GM12878 (cell line): ENCODE data around the gene HSP90AB1. TPM values are rescaled to one million over a fixed set of nuclear protein-coding genes. Genes with fewer than 3 reads are reported as not detected.

Experiments
- ATAC-seq: fragments of 200-7000 bp; cut with Tn5 transposase; 3 replicates; pipeline ENCODE4 v1.9.1; 2020; ENCODE audit warnings: mild to moderate bottlenecking, moderate library complexity
- BruUV-seq: library from RNA; stranded (reverse); fragments of 400-500 nt; replicated peaks from 2 replicates; lab custom pipeline; 2021; lab: Mats Ljungman, UMichigan
- CTCF ChIA-PET: fragments of 300-600 bp; sonication (Branson Sonifier 250); formaldehyde crosslinking; extraction: SDS; loops from one replicate; lab custom pipeline; 2021; ENCODE audit warnings: inconsistent platforms; lab: Yijun Ruan, JAX
- POLR2A ChIA-PET: fragments of 350-600 bp; formaldehyde crosslinking; extraction: SDS; loops from one replicate; lab custom pipeline; 2021; ENCODE audit warnings: inconsistent platforms; lab: Charles Lee
- RAD21 ChIA-PET: fragments of 300-600 bp; sonication (Branson Sonifier 250); formaldehyde crosslinking; loops from one replicate; lab custom pipeline; 2023; ENCODE audit warnings: antibody characterized with exemption; ENCODE audit not compliant: unreplicated experiment; lab: Charles Lee
- SMC1A ChIA-PET: fragments of 300-600 bp; sonication (Branson Sonifier 250); formaldehyde crosslinking; loops from one replicate; lab custom pipeline; 2023; ENCODE audit not compliant: unreplicated experiment, uncharacterized antibody; lab: Charles Lee
- DNase-seq: peaks from one replicate; pipeline ENCODE4 v3.0.0-alpha.2; 2011; ENCODE audit warnings: low read depth, low spot score
- FAIRE-seq: peaks from 3 replicates; lab custom pipeline; 2011; peaks lifted over from hg19 to GRCh38; lab: Jason Lieb, UNC
- H2AFZ ChIP-seq: 2 replicates; pipeline ENCODE4 v1.6.0; 2011; ENCODE audit warnings: low read depth, low read length, control low read depth; ENCODE audit not compliant: control insufficient read depth
- H3K27ac ChIP-seq: 2 replicates; pipeline ENCODE4 v1.5.1; 2011; ENCODE audit warnings: control low read depth; ENCODE audit not compliant: control insufficient read depth, insufficient read depth
- H3K27me3 ChIP-seq, 2 experiments: replicated peaks in 1 of 2; 2 replicates each; pipeline versions ENCODE4 v1.6.0 to v1.6.1; 2011; ENCODE audit warnings: low read length in 1 of 2; ENCODE audit not compliant: control insufficient read depth in 2 of 2, insufficient read depth in 2 of 2
- H3K36me3 ChIP-seq, 2 experiments: 2 replicates each; pipeline ENCODE4 v1.5.1; 2011; ENCODE audit warnings: low read length in 1 of 2; ENCODE audit not compliant: control insufficient read depth in 2 of 2, insufficient read depth in 2 of 2
- H3K4me1 ChIP-seq: 2 replicates; pipeline ENCODE4 v1.6.1; 2011; ENCODE audit warnings: mild to moderate bottlenecking, low read length, moderate library complexity, mixed read lengths; ENCODE audit not compliant: control insufficient read depth, insufficient read depth
- H3K4me2 ChIP-seq: 2 replicates; pipeline ENCODE4 v1.6.0; 2011; ENCODE audit warnings: control low read depth; ENCODE audit not compliant: control insufficient read depth, insufficient read depth
- H3K4me3 ChIP-seq: fragments of 200-600 bp; sonication (generic); 2 replicates; pipeline ENCODE4 v1.5.1; 2016
- H3K79me2 ChIP-seq: 2 replicates; pipeline ENCODE4 v1.6.0; 2011; ENCODE audit warnings: low read length; ENCODE audit not compliant: control insufficient read depth, insufficient read depth
- H3K9ac ChIP-seq: 2 replicates; pipeline ENCODE4 v1.8.0; 2011; ENCODE audit warnings: low read length, control low read depth, mixed read lengths; ENCODE audit not compliant: control insufficient read depth, insufficient read depth
- H3K9me3 ChIP-seq: replicated peaks from 3 replicates; pipeline ENCODE4 v1.5.1; 2011; ENCODE audit warnings: mild to moderate bottlenecking, low read length; ENCODE audit not compliant: control insufficient read depth, insufficient read depth
- H4K20me1 ChIP-seq: 2 replicates; pipeline ENCODE4 v1.6.0; 2011; ENCODE audit not compliant: control insufficient read depth, insufficient read depth
- IKZF1 ChIP-seq: fragments of 450-650 bp; conservative IDR thresholded peaks from 2 replicates; pipeline ENCODE4 v1.6.1; 2017; ENCODE audit warnings: antibody characterized with exemption, mild to moderate bottlenecking
- WGBS: methylation state at CpG from one replicate; pipeline ENCODE4 v1.1.6; 2016; ENCODE audit warnings: low lambda C conversion rate; ENCODE audit not compliant: insufficient replicate concordance, insufficient coverage; ENCODE audit errors: missing lambda C conversion rate; 5-methylcytosine and 5-hydroxymethylcytosine counted together
- in situ Hi-C: fragments of 300-500 bp; cut with MboI; formaldehyde crosslinking; loops from 9 replicates; pipeline ENCODE4 v1.14.3; 2018; ENCODE audit warnings: mixed read lengths
- intact Hi-C: fragments of 100-400 bp; cut with micrococcal nuclease; formaldehyde crosslinking; loops from one replicate; pipeline ENCODE4 v1.14.2; 2022; ENCODE audit not compliant: unreplicated experiment
- polyA plus RNA-seq, 11 experiments: library from polyadenylated mRNA; depleted of rRNA in 4 of 11; unstranded in 6 of 11; stranded (reverse) in 5 of 11; fragments of >200 nt; fragmentation: Nextera tagmentation in 4 of 11; fragmentation: Illumina TruSeq in 1 of 11; extraction: Ambion mirVana in 4 of 11; extraction: Trizol in 1 of 11; gene quantifications; 1 replicate in 1 of 11; 2 replicates in 10 of 11; pipeline versions ENCODE4 v1.2.1 to v1.2.3, GENCODE V29; 2011 to 2016; ENCODE audit warnings: inconsistent platforms in 2 of 11, missing spikeins in 2 of 11, low read depth in 1 of 11
- total RNA-seq, 4 experiments: library from RNA; depleted of rRNA in 3 of 4; stranded (reverse); fragments of >200 nt in 3 of 4; fragmentation: Illumina TruSeq in 1 of 4; extraction: Trizol in 1 of 4; gene quantifications; 2 replicates each; pipeline versions ENCODE4 v1.2.1 to v1.2.3, GENCODE V29; 2013 to 2021
- TF ChIP-seq, protein P1 (sequence below): fragments of 450-650 bp; IDR thresholded peaks from 2 replicates; pipeline ENCODE4 v1.6.1; 2017; ENCODE audit warnings: mild to moderate bottlenecking

HSP90AB1 gene
- total and polyA plus RNA-seq, 10 of the 15 experiments (the other 5 are each of a cell fraction or from before 2014, with no cell fraction given) = 988 to 1,682 (median 1,146) TPM

DNA sequence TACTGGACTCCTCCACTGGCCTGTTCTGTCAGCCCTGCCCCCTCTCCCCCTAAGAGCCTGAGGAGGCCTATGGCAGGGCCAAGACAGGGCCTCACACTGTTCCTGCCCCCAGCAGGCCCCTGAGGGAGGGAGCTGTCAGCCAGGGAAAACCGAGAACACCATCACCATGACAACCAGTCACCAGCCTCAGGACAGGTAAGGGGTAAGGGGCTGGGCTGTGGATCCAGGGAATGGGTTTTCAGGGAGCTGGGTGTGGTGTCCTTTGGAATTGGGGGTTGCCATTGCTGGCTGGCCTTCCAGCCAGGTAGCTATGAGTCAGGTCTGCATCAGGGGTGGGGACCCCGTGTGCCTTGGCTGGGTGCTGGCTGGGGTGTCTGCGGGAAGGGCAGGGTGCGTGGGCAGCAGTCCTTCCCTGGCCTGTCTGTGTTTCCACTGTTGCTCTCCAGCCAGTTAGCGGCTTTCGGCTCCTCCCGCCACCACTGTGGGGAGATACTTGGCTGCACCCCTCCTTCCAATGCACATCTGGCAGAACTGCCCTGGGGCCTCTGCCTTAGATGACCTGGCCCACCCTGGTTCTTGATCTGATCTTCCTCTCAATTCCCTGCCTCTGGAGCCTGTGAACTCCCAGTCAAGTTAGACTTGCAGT is 19.6 kb upstream of the HSP90AB1 start:
- SMC1A ChIA-PET = interaction anchor here (0.8 to 2.3 kb wide), 5 partner anchors 8 to 64 kb away, joined by 3 to 6 read pairs (median 4); no protein-coding TSS in a partner anchor
- peaks cover 31% of the 10 kb centered on the region for H3K79me2 ChIP-seq
- H3K27ac ChIP-seq = no peak overlapping the region
- no peak for FAIRE-seq
- no peak overlapping the region for H3K4me3 ChIP-seq
- intact Hi-C loops = no loop called here
- peaks cover 18% of the 10 kb centered on the region for H3K4me1 ChIP-seq
- TF ChIP-seq, protein P1, sequence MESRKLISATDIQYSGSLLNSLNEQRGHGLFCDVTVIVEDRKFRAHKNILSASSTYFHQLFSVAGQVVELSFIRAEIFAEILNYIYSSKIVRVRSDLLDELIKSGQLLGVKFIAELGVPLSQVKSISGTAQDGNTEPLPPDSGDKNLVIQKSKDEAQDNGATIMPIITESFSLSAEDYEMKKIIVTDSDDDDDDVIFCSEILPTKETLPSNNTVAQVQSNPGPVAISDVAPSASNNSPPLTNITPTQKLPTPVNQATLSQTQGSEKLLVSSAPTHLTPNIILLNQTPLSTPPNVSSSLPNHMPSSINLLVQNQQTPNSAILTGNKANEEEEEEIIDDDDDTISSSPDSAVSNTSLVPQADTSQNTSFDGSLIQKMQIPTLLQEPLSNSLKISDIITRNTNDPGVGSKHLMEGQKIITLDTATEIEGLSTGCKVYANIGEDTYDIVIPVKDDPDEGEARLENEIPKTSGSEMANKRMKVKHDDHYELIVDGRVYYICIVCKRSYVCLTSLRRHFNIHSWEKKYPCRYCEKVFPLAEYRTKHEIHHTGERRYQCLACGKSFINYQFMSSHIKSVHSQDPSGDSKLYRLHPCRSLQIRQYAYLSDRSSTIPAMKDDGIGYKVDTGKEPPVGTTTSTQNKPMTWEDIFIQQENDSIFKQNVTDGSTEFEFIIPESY = peak; percentile 60; the same call in 1 of the 2 replicates
- no peak for TF ChIP-seq IKZF1
- TF ChIP-seq, all 136 proteins: peak for 1
- whole genome bisulfite sequencing = 78% methylated on average over 7 of the region's 7 CpGs
- DNase-seq (no peak), ATAC-seq (no peak)
- no peak overlapping the region for H2AFZ ChIP-seq
- no peak overlapping the region for H3K9ac ChIP-seq
- CTCF ChIA-PET = interaction anchor here (0.7 to 6.0 kb wide), 5 partner anchors 10 to 53 kb away, joined by 3 to 39 read pairs (median 4); partner anchors contain the start of gene HSP90AB1
- no peaks in the 10 kb centered on the region for H3K27me3 ChIP-seq
- no peak overlapping the region for H3K4me2 ChIP-seq
- no peaks in the 10 kb centered on the region for H3K9me3 ChIP-seq
- POLR2A ChIA-PET = interaction anchor here (0.6 to 1.0 kb wide), 3 partner anchors 8 to 698 kb away, joined by 3 read pairs; no protein-coding TSS in a partner anchor
- in situ Hi-C loops = no loop called here
- H3K36me3 ChIP-seq = peaks cover under 1 to 13% of the 10 kb centered on the region in 2 experiments; a peak in 3 of 4 replicates
- H4K20me1 ChIP-seq = no peaks in the 10 kb centered on the region
- RAD21 ChIA-PET = interaction anchor here (1.0 to 1.7 kb wide), 2 partner anchors 15 to 52 kb away, joined by 3 to 4 read pairs; no protein-coding TSS in a partner anchor
- no TSS peak for BruUV-seq
